ENCODE measurements around the gene ANGPT4.
A peak's percentile ranks its signal among the peaks of the same experiment; 100 is the strongest.
"Not testable (repeated sequence)": the region's sequence is repeated elsewhere in the genome, so short reads cannot be mapped to it uniquely, and the experiment has no call there.

The ANGPT4 gene

DNA sequence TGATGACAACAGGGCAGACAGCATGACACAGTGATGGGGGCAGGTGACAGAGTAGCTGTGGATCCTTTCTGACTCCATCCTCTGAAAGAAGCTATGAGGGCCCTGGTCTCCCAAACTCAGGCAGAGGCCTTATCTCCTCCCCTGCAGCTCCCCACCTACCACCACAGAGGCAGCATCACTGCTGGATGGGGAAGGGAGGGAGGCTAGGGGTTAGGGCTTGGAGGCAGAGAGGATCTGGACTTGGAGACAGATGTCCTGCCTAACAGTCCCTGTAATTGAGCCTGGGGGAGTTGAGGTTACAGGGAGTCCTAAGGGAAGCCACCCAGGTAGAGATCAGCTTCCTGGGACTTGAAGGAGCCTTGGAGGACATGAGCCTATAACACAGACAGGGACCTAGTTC lies 44.7 kb downstream of the ANGPT4 start:
- DNase-seq = no peak

DNA sequence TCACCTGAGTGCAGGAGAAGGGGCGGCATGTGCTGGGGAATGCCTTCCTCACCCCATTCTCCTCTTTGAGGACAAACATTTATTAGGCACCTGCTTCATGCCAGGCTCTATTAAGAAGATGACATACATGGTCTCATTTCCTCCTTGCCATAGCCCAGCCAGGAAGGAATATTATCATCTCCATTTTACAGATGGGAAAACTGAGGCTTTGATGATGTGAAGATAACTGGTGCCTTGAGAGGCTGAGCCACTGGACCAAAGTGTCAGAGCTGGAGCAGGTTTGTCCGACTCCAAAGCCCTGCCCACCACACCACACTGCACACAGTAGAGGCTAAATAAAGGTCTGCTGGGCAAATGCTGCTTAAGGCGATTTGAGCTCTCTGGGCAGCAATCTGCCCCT lies 45.4 kb downstream of the ANGPT4 start:
- DNase-seq = no peak

DNA sequence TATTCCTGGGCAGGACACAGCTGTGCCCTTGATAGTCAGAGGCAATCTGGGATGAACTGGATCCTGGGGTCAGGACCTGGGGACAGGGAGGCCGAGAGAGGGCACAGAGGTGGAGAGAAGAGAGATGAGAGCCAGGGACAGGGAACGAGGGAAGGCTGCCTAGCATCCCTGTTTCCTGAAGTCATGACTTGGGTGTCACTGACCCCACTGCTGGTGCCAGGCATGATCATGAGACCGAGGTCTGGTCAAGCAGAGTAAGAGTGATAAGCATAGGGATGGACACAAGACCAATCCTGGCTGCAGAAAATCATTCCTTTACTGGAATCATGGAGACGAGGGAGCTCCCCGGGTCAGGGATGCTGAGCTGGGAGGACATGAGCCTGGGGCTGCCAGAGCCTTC lies 46.5 kb downstream of the ANGPT4 start:
- no peak for DNase-seq

DNA sequence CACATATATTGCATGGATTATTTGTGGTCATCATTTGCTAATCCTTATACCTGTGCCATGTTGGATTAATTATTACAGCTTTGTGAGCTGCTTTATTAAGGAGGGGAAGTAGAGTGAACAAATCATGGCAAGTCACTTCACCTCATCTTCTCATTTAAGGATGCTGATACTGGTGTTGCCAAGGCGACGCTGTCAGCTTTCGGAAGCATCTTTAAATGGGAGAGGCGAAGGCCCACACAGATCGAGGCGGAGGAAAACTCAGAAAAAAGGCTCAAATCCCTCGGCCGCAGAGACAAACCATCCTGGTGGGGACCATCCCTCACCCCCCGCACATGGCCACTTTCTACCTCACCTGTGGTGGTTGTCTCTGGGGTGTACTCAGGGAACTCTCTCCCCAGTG lies 47.9 kb downstream of the ANGPT4 start:
- DNase-seq = no peak

DNA sequence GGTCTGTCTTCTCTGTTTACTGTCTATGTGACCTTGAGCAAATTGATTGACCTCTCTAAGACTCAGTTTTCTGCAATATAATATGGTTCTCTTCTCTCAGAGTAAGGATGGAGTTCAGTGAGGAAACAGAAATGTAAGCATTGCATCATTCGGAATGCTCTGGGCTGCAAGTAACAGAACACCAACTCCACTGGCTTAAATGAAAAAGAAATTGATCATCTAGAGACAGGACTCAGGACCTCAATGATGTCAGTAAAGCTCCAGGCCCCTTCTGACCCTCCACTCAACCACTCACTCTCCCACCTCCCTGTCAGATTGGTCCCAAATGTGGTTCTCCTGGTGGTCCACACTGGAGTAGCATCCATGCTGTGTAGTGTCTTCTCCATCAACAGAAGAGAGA lies 50.7 kb downstream of the ANGPT4 start:
- no peak for DNase-seq

DNA sequence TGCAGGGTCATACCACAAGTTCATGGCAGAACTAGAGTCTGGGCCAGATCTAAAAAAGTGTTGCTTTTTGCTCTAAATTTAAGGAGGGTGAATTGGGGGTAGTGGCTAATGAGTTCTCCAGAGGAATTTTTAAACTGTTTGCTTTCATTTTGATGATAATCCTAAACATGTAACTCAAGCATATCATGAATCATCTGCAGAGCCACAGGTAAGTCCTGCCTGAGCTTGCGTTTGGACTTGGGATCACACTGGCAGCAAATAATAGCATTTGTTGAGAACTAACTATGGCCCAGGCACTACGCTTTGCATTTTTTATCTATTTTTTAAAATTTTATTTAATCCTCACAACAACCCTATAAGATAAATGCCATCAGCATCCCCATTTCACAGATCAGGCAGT lies 55.2 kb downstream of the ANGPT4 start:
- DNase-seq = no peak

DNA sequence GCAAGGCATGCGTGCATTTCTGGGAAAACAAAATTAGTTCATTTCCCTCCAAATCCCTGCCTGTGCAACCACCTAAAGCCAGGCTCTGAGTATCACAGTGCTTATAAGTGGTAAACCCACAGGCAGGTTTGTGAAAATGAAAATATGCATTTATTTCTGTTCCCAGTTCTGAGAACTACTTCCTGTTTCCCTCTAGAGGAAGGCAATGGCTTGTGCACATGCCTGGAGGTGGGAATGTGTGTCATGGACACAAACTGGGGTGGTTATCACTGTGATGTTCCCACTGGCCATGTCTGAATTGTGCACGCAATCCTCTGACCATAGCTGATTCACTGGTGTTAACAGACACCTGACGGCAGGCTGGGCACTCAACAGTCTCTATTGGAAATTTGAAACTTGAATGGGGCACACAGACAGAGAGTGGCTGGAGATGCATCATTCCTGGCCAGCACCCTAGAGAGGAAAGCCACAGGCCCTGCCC lies 56.3 kb downstream of the ANGPT4 start:
- DNase-seq = no peak

DNA sequence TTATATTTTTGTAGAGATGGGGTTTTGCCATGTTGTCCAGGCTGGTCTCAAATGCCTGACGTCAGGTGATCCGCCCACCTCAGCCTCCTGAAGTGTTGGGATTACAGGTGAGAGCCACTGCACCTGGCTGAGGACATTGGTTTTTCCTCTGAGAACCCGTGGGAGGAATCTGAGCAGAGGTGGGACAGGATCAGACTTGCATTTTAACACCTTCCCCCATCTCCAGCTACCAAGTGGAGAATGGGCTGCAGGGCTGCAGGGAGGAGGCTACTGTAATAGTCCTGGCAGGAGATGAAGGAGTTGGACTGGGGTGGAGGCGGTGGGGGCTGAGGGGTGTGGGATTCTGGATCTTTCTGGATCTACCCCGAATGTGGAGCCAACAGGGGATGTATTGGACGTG lies 58.1 kb downstream of the ANGPT4 start:
- no peak for DNase-seq

DNA sequence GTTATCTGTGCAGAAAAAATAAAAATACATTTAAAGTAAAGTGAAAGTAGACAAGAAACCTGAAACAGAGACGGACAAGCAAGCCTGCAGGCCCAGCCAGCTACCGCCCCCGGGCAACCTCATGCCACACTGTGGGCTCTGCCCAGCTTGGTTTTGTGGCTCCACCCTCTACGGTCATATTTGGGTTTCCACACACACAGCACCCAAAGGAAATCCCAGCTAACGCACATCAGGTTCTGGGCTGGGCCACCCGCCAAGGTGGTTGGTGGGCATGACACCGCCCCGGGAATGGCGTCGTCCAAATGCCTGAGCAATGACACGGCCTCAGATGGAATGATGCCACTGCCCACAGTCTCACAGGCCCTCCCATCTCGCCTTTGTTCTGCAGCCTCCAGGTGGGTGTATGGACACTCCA lies 59.8 kb downstream of the ANGPT4 start:
- DNase-seq = peak; percentile 66

DNA sequence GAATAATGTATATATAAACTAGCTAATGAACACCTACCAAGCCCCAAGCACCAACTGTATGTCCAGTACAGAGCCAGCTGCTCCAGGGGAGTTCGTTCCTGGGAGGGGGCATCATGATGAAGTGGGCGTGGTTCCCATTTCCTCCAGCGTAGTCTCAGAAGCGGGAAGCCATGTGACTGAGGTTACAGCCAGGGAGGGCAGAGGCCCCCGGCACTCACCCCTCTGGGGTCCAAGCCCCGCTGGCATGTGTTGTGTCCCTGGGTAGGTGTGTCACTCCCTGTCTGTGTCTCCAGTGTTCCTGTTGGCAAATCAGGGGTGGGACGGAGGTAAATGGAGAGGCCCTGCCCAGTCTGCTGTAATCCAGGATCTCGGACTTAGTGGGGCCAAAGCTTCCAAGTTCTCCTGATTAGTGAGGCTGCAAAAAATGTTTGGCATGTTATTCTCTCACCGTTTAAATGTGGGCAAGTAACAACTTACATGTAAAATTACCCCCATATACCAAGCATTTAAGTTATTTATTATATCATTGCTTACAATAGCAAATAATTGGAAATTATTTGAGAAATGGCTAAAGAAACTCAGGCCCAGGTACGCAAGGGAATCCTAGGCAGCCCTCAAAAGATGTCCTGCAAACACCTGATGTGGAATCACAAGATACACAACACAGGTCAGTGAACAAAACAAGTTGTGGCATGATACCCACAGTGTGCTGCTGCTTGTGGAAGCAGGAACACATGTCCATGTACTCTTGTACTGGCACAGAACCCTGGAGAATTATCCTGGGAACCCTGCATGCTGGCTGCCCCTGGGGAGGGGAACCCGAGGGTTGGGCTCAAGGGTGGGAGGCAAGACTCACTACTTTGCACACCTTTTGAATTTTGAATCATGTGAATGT lies 60.4 kb downstream of the ANGPT4 start:
- DNase-seq = no peak

DNA sequence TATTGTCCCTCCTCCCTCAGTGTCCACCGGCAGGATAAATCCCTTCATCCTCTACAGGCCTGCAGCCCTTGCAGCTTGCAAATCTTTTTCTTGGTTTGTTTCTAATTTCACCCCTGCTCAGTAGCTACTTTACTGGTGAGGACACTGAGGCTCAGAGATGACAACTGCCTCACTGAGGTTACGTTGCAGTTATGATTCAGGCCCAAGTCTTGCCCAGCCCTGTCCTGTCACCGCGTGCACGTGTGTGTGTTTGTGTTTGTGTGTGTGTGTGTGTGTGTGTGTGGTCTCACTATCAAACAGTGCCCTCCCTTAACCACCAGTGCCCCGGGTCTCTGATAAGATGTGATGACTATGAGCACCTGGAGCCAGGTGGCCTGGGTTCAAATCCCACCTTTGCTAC lies 61.5 kb downstream of the ANGPT4 start:
- no peak for DNase-seq

DNA sequence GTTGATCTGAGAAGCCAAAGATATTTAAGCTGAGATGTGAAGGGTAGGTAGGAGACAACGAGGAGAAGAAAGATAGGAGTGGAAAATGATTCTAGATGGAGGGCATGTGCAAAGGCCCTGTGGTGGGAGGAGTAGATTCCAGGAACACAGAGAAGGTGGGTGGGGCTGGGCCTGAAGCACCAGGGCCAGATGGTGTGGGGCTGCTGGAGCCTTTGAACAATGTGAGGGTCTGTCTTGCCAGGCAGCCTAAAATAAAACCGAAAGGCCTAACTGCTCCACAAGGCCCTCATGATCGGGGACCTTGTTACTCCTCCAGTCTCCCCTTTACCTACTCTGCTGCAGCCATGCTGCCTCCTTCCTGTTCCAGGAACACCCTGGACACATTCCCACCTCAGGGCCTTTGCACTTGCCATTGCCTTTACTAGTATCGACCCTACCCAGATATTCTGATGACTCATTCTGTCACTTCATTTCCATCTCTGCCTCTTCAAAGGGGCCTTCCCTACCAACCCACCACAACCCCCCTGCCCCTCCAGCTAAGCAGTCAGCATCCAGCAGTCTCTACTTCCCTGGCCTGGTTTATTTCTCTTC lies 62.6 kb downstream of the ANGPT4 start:
- DNase-seq = no peak

DNA sequence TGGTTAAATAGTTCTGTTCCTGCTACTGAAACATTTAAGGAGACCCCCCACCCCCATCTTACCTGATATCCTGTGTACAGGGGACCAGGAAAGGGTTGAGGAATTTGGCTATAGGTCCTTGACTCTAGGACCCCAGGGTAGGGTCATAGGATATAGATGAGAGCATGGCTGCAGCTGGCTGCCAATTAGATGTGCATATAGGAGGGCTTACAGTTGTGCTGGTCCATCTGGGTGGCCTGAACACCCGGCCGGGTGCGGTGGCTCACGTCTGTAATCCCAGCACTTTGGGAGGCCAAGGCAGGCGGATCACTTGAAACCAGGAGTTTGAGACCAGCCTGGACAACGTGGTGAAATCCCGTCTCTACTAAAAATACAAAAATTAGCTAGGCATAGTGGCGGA lies 67.4 kb downstream of the ANGPT4 start:
- not testable (repeated sequence) for DNase-seq

DNA sequence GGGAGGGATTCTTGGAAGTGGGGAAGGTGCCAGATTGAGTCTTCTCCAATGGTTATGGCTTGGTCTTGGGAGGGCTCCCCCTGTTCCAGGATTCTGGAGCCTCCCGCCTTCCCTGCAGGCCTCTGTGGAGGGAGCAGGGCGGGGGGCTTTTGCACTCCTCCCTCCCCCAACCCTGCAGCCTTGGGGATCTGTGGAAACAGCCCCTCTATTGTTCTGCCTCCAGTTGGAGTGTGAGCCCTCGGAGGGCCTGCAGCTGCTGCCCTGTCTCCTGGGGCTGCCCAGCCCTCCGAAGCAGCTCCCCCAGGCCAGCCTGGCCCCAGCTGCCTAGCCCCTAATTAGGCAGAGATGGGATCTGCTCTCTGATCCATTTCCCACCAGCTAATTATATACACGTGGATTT lies 67.9 kb downstream of the ANGPT4 start:
- DNase-seq = no peak

DNA sequence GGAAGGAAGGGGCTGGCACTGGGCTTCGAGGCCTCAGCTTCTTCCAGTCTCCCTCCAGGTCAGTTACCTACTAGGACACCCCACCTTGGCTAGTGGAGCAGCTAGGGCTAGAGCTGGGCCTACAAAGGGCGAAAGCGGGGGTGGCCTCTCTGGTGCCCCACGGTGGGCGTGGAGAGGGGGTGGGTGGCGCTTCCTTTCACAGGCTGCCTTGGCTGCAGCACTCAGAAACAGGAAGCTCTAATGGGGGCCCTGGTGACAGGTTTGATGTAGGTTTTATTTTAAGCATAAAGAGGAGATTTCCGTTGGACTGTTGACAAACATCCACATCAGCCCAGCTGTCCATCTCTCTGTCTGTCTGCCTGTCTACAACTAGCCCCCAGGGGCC lies 69.2 kb downstream of the ANGPT4 start:
- no peak for DNase-seq

DNA sequence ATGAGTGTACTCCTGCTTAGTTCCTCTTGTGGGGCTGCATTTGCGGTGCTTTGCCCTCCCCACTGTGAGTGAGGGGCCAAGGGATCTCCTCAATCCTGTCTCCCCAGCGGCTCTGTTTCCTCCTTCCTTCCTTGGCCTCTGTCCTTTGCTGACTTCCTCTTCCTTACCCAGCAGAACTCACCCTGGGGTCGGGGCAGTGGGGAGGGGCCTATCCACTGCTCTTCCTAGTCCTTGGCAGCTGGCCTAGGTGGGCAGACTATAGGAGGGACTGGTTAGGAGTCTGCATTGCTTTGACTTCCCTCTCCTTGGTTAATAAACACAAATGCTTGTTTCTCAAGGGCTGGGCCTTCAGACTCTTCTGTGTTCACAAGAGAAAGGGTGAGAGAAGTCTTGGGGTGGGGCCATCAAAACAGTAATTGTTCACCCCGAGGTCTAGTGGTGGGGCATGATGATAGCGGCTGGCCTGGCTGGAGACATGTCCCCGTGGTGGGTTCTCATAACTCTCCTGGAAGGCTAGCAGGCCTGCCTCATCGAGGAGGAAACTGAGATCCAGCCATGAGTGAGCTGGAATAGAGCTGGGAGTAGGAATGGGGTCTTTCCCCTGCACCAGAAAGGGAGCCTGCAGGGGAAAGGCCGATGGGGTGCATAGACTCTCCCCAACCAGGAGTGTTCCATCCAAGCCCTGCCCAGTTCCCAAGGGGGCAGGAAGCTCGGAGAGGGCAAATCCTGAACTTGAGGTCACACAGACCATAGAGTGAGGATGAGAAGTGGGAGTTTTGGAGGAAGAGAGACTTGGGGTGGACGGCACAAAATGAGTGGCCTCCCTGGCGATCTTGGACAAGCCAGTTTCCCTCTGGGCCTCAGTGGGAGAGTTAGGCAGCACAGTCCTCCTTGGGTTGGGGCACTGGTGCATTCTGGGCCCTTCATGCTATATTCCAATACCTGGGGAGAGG lies 69.9 kb downstream of the ANGPT4 start:
- DNase-seq = no peak

DNA sequence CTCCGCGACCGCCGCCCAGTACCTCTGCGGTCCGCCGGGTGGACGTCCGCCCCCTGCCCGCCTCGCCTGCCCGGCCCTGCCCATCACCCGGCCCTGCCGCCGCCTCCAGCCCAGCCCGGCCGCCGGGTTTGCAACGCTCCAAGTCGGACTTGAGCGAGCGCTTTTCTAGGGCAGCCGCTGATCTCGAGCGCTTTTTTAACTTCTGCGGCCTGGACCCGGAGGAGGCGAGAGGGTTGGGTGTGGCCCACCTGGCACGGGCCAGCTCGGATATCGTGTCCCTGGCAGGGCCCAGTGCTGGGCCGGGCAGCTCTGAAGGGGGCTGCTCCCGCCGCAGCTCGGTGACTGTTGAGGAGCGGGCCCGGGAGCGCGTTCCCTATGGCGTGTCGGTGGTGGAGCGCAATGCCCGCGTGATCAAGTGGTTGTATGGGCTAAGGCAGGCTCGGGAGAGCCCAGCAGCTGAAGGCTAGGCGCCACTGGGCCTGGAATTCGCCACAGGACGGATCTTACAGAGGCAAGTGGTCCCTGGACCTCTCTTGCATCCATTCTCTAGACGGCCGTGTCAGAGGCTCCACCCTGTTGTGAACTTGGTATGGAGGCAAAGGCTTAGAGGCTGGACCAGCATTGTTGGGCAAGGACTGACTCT lies 70.8 kb downstream of the ANGPT4 start:
- no peak for DNase-seq

DNA sequence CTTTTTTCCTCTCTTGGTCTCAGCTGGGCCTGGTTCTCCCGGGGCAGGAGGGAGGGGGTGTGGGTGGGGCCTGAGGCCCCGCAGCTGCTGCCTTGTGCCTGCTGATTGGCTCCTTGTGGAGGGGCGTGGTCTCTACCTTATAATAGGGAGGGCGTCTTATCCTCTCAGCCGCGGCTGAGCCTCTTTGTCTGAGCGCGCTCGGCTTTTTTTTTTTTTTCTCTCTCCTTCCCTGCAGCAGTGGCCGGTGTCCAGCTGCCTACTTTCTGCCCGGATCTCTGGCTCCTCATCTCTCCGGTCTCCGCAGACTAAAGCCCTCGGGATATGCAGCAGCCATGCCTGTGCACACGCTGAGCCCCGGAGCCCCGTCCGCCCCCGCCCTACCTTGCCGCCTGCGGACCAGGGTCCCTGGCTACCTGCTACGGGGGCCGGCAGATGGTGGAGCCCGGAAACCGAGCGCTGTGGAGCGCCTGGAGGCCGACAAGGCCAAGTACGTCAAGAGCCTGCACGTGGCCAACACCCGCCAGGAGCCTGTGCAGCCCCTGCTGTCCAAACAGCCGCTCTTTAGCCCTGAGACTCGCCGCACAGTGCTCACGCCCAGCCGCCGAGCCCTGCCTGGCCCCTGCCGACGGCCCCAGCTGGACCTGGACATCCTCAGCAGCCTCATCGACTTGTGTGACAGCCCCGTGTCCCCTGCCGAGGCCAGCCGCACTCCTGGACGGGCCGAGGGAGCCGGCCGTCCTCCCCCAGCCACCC lies 71.5 kb downstream of the ANGPT4 start:
- peak; percentile 30 for DNase-seq

DNA sequence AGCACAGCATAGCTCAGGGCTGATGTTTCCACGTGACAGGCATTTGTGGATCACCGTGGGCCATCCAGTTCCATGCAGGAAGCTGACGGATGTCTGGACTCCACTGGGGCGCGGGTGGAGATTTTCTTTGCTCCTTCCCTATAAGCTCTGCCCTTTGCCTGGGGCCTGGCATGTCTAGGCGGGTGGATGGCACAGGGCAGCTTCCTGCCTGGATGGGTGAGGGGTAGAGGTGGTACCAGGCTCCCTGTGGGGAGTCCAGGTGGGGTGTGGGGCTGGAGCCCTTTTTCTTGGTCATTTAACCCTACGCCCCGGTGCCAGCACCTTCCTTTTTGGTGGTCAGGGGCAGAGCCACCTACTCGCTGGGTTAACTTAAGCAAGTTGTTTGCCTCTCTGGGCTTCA lies 72.2 kb downstream of the ANGPT4 start:
- DNase-seq = no peak

DNA sequence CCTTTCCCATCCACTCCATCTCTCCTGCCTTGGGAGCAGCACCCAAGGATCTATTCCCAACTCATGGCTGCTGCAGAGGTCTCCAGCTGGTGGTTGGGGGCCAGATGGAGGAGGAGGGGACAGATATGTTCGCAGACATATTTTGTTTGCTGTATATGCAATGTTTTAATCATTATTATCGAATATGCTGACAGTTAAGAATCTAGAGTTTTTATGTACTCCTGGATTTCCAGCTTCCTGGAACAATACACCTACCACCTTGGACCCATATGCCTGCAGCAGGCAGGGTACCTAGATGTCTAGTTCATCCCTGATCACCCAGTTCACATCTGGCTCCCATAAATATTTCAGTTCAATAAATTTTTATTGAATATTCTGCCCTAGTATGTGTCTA lies 73.6 kb downstream of the ANGPT4 start:
- no peak for DNase-seq

DNA sequence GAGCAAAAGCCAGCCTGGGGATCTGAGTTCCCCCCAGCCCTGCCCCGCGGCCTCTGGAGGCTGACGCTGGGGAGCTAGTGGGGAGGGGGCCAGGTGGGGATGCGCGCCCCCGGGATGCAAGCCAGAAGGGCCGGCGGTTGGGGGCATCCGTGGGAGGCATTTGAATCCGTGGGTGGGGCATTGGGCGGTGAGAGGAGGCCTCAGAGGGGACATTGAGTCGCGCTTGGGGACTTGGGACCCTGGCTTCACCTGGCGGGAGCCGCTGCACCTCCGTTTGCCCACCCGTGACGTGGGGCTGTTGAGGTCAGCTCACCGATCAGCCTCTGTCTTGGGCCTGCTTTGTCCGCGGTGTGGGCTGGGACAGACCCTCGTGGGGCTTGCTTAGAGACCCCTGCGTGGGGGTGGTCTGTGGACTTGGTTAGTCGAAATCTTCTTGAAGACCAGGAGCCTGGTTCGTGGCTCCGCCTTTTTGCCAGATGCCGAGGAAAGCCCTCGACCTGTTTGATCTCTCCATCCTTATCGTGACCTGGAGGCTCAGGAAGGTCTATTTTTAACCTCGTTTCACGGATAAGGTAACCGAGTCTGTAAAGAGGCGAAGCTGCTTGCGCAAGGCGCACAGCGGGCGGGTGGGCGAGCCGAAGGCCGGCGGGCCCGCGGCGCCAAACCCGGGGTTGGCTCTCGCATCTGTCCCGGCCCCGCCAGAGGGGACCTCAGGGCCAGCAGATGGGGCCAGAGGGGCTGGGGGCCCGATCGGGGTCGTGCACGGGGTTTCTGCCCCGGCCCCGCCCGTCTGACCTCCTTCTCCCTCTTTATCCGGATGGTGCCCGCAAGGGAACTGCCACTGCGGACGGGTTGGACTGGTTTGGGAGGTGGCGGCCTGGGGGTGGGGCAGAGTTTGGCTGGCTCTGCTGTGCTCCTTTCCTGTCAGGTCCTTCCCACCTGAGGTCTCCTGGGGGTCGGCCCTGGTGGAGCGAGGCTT lies 74.3 kb downstream of the ANGPT4 start:
- no peak for DNase-seq

Data from T1000 (cell line).